Upper lobe of right lung (tissue), 1 donor: ENCODE results near the gene GADD45GIP1. TPM values are rescaled to one million over a fixed set of nuclear protein-coding genes. Genes with fewer than 3 reads are reported as not detected.

Source experiments
- ATAC-seq: fragments of 200-7000 bp; cut with Tn5 transposase; one replicate; pipeline ENCODE4 v1.9.1; 2020; ENCODE audit warnings: mild to moderate bottlenecking, moderate library complexity
- DNase-seq: peaks from one replicate; pipeline ENCODE4 v3.0.0-alpha.2; 2020
- H3K27ac ChIP-seq: fragments of 200-600 bp; one replicate; pipeline ENCODE4 v1.8.0; 2022
- H3K27me3 ChIP-seq: fragments of 200-600 bp; one replicate; pipeline ENCODE4 v1.8.0; 2022; ENCODE audit warnings: mild to moderate bottlenecking
- H3K36me3 ChIP-seq: fragments of 200-600 bp; one replicate; pipeline ENCODE4 v1.8.0; 2022
- H3K4me1 ChIP-seq: fragments of 200-600 bp; one replicate; pipeline ENCODE4 v1.8.0; 2022
- H3K4me3 ChIP-seq: fragments of 200-600 bp; one replicate; pipeline ENCODE4 v1.8.0; 2022; ENCODE audit warnings: mild to moderate bottlenecking
- H3K9me3 ChIP-seq: fragments of 200-600 bp; one replicate; pipeline ENCODE4 v1.8.0; 2022
- intact Hi-C: fragments of 100-400 bp; cut with DNase I; formaldehyde crosslinking; loops from one replicate; pipeline ENCODE4 v1.11.0; 2022
- total RNA-seq: library from RNA; stranded (reverse); fragmentation: NEBNext Ultra II Directional; extraction: Animal tissue kit (Norgen Biotek cat#: 25700); gene quantifications from one replicate; pipeline ENCODE4 v1.2.1, GENCODE V29; 2021
- TF ChIP-seq, protein P1 (sequence below): fragments of 200-600 bp; IDR thresholded peaks from one replicate; pipeline ENCODE4 v1.8.0; 2022; ENCODE audit warnings: antibody characterized with exemption
- donor health status: DM: no; HTN: yes; CAD: no; lungs with severe emphysema.

GADD45GIP1 gene
- total RNA-seq, 1 donor from 2014 or later, result 16.4 TPM

- H3K27me3 ChIP-seq, result no peaks in the 10 kb centered on the region
- ATAC-seq, result peak; percentile 23
- TF ChIP-seq, protein P1, sequence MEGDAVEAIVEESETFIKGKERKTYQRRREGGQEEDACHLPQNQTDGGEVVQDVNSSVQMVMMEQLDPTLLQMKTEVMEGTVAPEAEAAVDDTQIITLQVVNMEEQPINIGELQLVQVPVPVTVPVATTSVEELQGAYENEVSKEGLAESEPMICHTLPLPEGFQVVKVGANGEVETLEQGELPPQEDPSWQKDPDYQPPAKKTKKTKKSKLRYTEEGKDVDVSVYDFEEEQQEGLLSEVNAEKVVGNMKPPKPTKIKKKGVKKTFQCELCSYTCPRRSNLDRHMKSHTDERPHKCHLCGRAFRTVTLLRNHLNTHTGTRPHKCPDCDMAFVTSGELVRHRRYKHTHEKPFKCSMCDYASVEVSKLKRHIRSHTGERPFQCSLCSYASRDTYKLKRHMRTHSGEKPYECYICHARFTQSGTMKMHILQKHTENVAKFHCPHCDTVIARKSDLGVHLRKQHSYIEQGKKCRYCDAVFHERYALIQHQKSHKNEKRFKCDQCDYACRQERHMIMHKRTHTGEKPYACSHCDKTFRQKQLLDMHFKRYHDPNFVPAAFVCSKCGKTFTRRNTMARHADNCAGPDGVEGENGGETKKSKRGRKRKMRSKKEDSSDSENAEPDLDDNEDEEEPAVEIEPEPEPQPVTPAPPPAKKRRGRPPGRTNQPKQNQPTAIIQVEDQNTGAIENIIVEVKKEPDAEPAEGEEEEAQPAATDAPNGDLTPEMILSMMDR, result no peak
- peaks cover 39% of the 10 kb centered on the region for H3K4me1 ChIP-seq
- H3K4me3 ChIP-seq, result peak overlapping the region; percentile 74
- DNase-seq, result no peak
- no peaks in the 10 kb centered on the region for H3K9me3 ChIP-seq
- H3K27ac ChIP-seq, result peak overlapping the region; percentile 85
- intact Hi-C loops, result no loop called here
- peaks cover 45% of the 10 kb centered on the region for H3K36me3 ChIP-seq
Measured at GRCh38 chr19:12938779-12939601, 18.0 kb downstream of the GADD45GIP1 start.

DNA sequence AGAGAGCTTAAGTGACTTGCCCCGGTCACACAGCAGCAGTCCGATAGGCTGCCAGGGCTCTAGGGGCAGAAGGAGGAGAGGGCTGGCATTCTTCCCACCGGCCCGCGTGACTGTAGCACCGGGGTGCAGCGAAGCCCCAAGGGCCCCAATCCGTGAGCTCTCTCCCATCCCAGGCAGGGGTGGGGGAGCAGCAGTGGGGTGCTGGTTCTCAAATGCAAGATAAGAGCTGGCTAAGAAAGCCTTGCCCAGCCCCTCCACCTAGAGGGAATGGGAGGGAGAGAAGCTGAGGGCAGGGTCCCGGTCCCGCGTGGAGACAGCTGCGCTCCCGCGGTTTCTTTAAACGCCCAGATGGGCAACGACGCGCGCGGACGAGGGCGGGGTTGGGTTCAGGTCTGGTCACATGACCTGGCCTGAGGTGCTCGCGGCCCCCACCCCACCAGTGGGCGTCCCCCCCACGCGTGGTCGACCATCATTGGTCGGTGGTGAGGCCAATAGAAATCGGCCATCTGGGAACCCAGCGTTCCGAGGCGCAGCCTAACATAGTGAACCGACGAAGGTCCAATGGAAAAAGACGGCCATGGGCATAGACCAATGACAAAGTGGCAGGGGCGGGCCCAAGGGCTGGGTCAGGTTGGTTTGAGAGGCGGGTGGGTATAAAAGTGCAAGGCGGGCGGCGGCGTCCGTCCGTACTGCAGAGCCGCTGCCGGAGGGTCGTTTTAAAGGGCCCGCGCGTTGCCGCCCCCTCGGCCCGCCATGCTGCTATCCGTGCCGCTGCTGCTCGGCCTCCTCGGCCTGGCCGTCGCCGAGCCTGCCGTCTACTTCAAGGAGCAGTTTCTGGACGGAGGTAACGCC lies 18.9 kb downstream of the GADD45GIP1 start, which contains the start of gene CALR:
CALR (plus strand) TSS at position 683 of the 852 bp plus-strand sequence; CDS start at position 754, 71 bp downstream.
- DNase-seq, result peak; percentile 99
- Histone ChIP-seq H3K27ac (peak within 1 kb of the TSS; percentile 85), H3K4me3 (peak within 1 kb of the TSS; percentile 74), H3K4me1 (peaks cover 32% of the 10 kb centered on the region), H3K36me3 (peaks cover 37% of the 10 kb centered on the region), H3K27me3 (no peaks in the 10 kb centered on the region), H3K9me3 (no peaks in the 10 kb centered on the region)
- TF ChIP-seq, protein P1, result no peak
- ATAC-seq, result peak; percentile 93
- intact Hi-C loops, result no loop called here

DNA sequence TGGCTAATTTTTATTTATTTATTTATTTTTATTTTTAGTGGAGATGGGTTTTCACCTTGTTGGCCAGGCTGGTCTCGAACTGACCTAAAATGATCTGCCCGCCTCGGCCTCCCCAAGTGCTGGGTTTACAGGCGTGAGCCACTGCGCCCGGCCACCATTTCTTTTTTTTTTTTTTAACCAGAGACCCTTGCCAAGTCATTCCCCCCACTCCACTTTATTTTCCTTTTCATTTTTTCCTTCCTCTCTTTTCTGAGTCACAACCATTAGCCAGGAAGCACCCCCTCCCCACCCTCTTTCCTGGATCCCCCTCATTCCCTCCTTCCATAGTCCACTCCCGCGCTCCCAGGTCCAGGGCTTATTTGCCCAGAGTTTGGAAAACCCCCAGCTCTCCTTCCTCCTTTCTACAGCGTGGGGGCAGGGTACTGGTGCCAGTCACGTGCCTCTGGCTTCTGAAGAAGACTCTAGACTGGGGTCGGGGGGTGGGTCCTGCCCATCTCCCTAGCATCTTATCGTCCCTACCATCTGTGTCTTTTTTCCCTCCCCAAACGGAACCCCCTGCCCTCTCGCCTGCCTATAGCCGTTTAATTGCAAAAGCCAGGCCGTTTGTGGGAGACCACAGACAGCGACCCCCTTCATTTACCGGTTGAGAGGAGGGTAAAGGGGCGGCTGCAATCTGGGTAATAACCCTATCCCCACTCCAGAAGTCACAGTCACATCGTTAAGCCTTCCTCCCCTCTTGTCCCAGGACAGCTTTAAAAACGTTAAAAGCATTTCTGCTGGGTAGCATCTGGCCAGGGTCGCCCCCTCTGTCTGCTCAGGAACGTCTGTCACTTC lies 19.7 kb downstream of the GADD45GIP1 start:
- DNase-seq (no peak), ATAC-seq (no peak)
- peaks cover 28% of the 10 kb centered on the region for H3K36me3 ChIP-seq
- TF ChIP-seq, protein P1, result no peak
- intact Hi-C loops, result no loop called here
- peak overlapping the region; percentile 58 for H3K27ac ChIP-seq
- H3K4me3 ChIP-seq, result peak overlapping the region; percentile 74
- H3K9me3 ChIP-seq, result no peaks in the 10 kb centered on the region
- peaks cover 37% of the 10 kb centered on the region for H3K4me1 ChIP-seq
- H3K27me3 ChIP-seq, result no peaks in the 10 kb centered on the region

GRCh38 chr19:12936582-12936981 lies 20.4 kb downstream of the GADD45GIP1 start:
- peaks cover 39% of the 10 kb centered on the region for H3K4me1 ChIP-seq
- no peak overlapping the region for H3K27ac ChIP-seq
- no peak for DNase-seq
- H3K27me3 ChIP-seq, result no peaks in the 10 kb centered on the region
- intact Hi-C loops, result no loop called here
- peaks cover 23% of the 10 kb centered on the region for H3K36me3 ChIP-seq
- no peak overlapping the region for H3K4me3 ChIP-seq
- TF ChIP-seq, protein P1, result no peak
- no peak for ATAC-seq
- H3K9me3 ChIP-seq, result no peaks in the 10 kb centered on the region

- no peaks in the 10 kb centered on the region for H3K9me3 ChIP-seq
Measured at GRCh38 chr19:12935071-12935470, 22.0 kb downstream of the GADD45GIP1 start.

More at GRCh38 chr19:12935071-12935470, 22.0 kb downstream of the GADD45GIP1 start:
- no peak for ATAC-seq
- Histone ChIP-seq H3K36me3 (peaks cover 14% of the 10 kb centered on the region), H3K27me3 (no peaks in the 10 kb centered on the region), H3K27ac (no peak overlapping the region), H3K4me1 (peaks cover 27% of the 10 kb centered on the region), H3K4me3 (no peak overlapping the region)
- DNase-seq, result no peak
- intact Hi-C loops, result no loop called here
- TF ChIP-seq, protein P1, result no peak
